H1 (cell line): ENCODE results near the gene NUP133. TPM values are rescaled to one million over a fixed set of nuclear protein-coding genes. Genes with fewer than 3 reads are reported as not detected.

Experiments used
- CTCF ChIA-PET: fragments of 300-600 bp; sonication (Branson Sonifier 250); formaldehyde crosslinking; loops from one replicate; lab custom pipeline; 2021; ENCODE audit not compliant: partially characterized antibody; lab: Charles Lee
- POLR2A ChIA-PET: fragments of 300-600 bp; sonication (Branson Sonifier 250); formaldehyde crosslinking; loops from one replicate; lab custom pipeline; 2021; ENCODE audit warnings: inconsistent platforms; ENCODE audit not compliant: partially characterized antibody; lab: Charles Lee
- DNase-seq, 2 experiments: peaks; one replicate each; pipeline versions ENCODE4 v3.0.0 to v3.0.0-alpha.2; 2010 to 2022; ENCODE audit warnings: low spot score in 2 of 2, low read depth in 1 of 2, mixed read lengths in 1 of 2
- FAIRE-seq: peaks from 2 replicates; lab custom pipeline; 2011; peaks lifted over from hg19 to GRCh38; lab: Jason Lieb, UNC
- H2AFZ ChIP-seq: 2 replicates; pipeline ENCODE4 v1.8.1; 2012; ENCODE audit warnings: low read length, inconsistent platforms
- H2AK5ac ChIP-seq: 2 replicates; pipeline ENCODE4 v1.6.1; 2013; ENCODE audit warnings: low read depth, low read length
- H2BK120ac ChIP-seq: replicated peaks from 2 replicates; pipeline ENCODE3; 2013; ENCODE audit warnings: low read depth, low read length, inconsistent platforms
- H2BK12ac ChIP-seq: 2 replicates; pipeline ENCODE4 v1.6.1; 2013; ENCODE audit warnings: low read depth, low read length
- H2BK15ac ChIP-seq: 2 replicates; pipeline ENCODE4 v1.6.1; 2013; ENCODE audit warnings: low read length
- H2BK20ac ChIP-seq: 2 replicates; pipeline ENCODE4 v1.6.1; 2013; ENCODE audit warnings: low read length
- H2BK5ac ChIP-seq: 2 replicates; pipeline ENCODE4 v1.6.1; 2013; ENCODE audit warnings: low read depth, low read length
- H3K14ac ChIP-seq: 2 replicates; pipeline ENCODE4 v1.6.1; 2013; ENCODE audit warnings: inconsistent platforms; ENCODE audit not compliant: insufficient read length
- H3K18ac ChIP-seq: 2 replicates; pipeline ENCODE4 v1.6.1; 2013; ENCODE audit warnings: low read length; ENCODE audit errors: extremely low read depth
- H3K23ac ChIP-seq: 2 replicates; pipeline ENCODE4 v1.6.1; 2013; ENCODE audit warnings: inconsistent platforms; ENCODE audit not compliant: insufficient read length
- H3K23me2 ChIP-seq: 2 replicates; pipeline ENCODE4 v1.6.1; 2013; ENCODE audit warnings: low read depth, low read length
- H3K27ac ChIP-seq: 2 replicates; pipeline ENCODE4 v1.6.1; 2011; ENCODE audit warnings: low read depth, low read length, inconsistent platforms
- H3K27me3 ChIP-seq, 4 experiments: replicated peaks in 1 of 4; 1 replicate in 1 of 4; 2 replicates in 3 of 4; pipeline versions ENCODE4 v1.6.1 to v1.8.1; 2011 to 2013; ENCODE audit warnings: low read length in 3 of 4, mild to moderate bottlenecking in 3 of 4, inconsistent platforms in 2 of 4, mixed read lengths in 2 of 4, moderate library complexity in 1 of 4; ENCODE audit not compliant: control insufficient read depth in 3 of 4, insufficient read depth in 3 of 4; ENCODE audit errors: extremely low read depth in 1 of 4
- H3K36me3 ChIP-seq, 4 experiments: 2 replicates each; pipeline versions ENCODE4 v1.6.1 to v1.8.1; 2011 to 2013; ENCODE audit warnings: mild to moderate bottlenecking in 4 of 4, low read length in 3 of 4, moderate library complexity in 2 of 4, control low read depth in 1 of 4, inconsistent platforms in 1 of 4; ENCODE audit not compliant: insufficient read depth in 4 of 4, control insufficient read depth in 2 of 4
- H3K4ac ChIP-seq: replicated peaks from 2 replicates; pipeline ENCODE3; 2013; ENCODE audit warnings: low read length, low read depth, mixed read lengths, inconsistent platforms; ENCODE audit not compliant: insufficient read length
- H3K4me1 ChIP-seq, 4 experiments: replicated peaks in 1 of 4; 1 replicate in 1 of 4; 2 replicates in 3 of 4; pipeline versions ENCODE4 v1.6.1 to v1.8.1; 2011 to 2013; ENCODE audit warnings: low read length in 3 of 4, inconsistent platforms in 2 of 4, mixed read lengths in 1 of 4; ENCODE audit not compliant: insufficient read depth in 4 of 4, control insufficient read depth in 3 of 4
- H3K4me2 ChIP-seq, 2 experiments: 2 replicates each; pipeline versions ENCODE4 v1.6.1 to v1.8.1; 2011 to 2013; ENCODE audit warnings: low read depth in 2 of 2, low read length in 2 of 2, control low read depth in 1 of 2, inconsistent platforms in 1 of 2, mild to moderate bottlenecking in 1 of 2; ENCODE audit not compliant: insufficient read depth in 1 of 2
- H3K4me3 ChIP-seq, 4 experiments: fragments of 200-600, 300-600 bp in 1 of 4; sonication (generic), shearing (Covaris generic), sonication (Bioruptor Twin) in 1 of 4; 2 replicates each; pipeline versions ENCODE4 v1.5.1 to v1.8.1; 2011 to 2016; ENCODE audit warnings: low read length in 4 of 4, low read depth in 3 of 4, control low read depth in 2 of 4, inconsistent platforms in 2 of 4, mild to moderate bottlenecking in 2 of 4, mixed read lengths in 1 of 4, moderate library complexity in 1 of 4; ENCODE audit not compliant: insufficient read depth in 2 of 4; ENCODE audit errors: extremely low read depth in 1 of 4
- H3K56ac ChIP-seq: replicated peaks from 2 replicates; pipeline ENCODE3; 2013; ENCODE audit warnings: low read depth, mild to moderate bottlenecking, mixed read lengths, low read length, inconsistent platforms; ENCODE audit not compliant: insufficient read length
- H3K79me1 ChIP-seq: 2 replicates; pipeline ENCODE4 v1.6.1; 2013; ENCODE audit warnings: low read depth, low read length, control low read depth
- H3K79me2 ChIP-seq, 2 experiments: 2 replicates each; pipeline versions ENCODE4 v1.6.1 to v1.8.1; 2012 to 2013; ENCODE audit warnings: low read length in 2 of 2, mild to moderate bottlenecking in 2 of 2, inconsistent platforms in 1 of 2; ENCODE audit not compliant: insufficient read depth in 2 of 2, control insufficient read depth in 1 of 2
- H3K9ac ChIP-seq, 4 experiments: replicated peaks in 1 of 4; 1 replicate in 1 of 4; 2 replicates in 3 of 4; pipeline versions ENCODE4 v1.6.1 to v1.8.1; 2011 to 2013; ENCODE audit warnings: low read depth in 3 of 4, low read length in 3 of 4, control low read depth in 2 of 4, mild to moderate bottlenecking in 2 of 4, moderate library complexity in 2 of 4, inconsistent platforms in 1 of 4; ENCODE audit errors: extremely low read depth in 1 of 4
- H3K9me3 ChIP-seq, 2 experiments: 2 replicates each; pipeline versions ENCODE4 v1.6.1 to v1.8.1; 2012 to 2013; ENCODE audit warnings: mild to moderate bottlenecking in 2 of 2, moderate library complexity in 2 of 2, control low read depth in 1 of 2, inconsistent platforms in 1 of 2, low read depth in 1 of 2, low read length in 1 of 2, mixed read lengths in 1 of 2; ENCODE audit not compliant: insufficient read depth in 2 of 2
- H4K20me1 ChIP-seq, 2 experiments: replicated peaks in 1 of 2; 2 replicates each; pipeline versions ENCODE3 to v1.8.1; 2011 to 2013; ENCODE audit warnings: inconsistent platforms in 2 of 2, low read length in 2 of 2, mild to moderate bottlenecking in 1 of 2; ENCODE audit not compliant: insufficient read depth in 2 of 2, control insufficient read depth in 1 of 2
- H4K5ac ChIP-seq: 2 replicates; pipeline ENCODE4 v1.6.1; 2013; ENCODE audit warnings: low read length, low read depth, mixed read lengths, inconsistent platforms; ENCODE audit not compliant: insufficient read length
- H4K8ac ChIP-seq: 2 replicates; pipeline ENCODE4 v1.8.0; 2013; ENCODE audit warnings: mild to moderate bottlenecking, moderate library complexity, low read length, inconsistent platforms; ENCODE audit not compliant: insufficient read depth; ENCODE audit errors: extremely low read depth
- H4K91ac ChIP-seq: replicated peaks from 2 replicates; pipeline ENCODE3; 2013; ENCODE audit warnings: low read length, mixed read lengths, inconsistent platforms; ENCODE audit not compliant: insufficient read length
- EGR1 ChIP-seq: IDR thresholded peaks from 2 replicates; pipeline ENCODE4 v1.6.1; 2011; ENCODE audit warnings: low read depth, low read length, borderline replicate concordance
- JUND ChIP-seq: IDR thresholded peaks from 2 replicates; pipeline ENCODE4 v1.6.1; 2011; ENCODE audit warnings: mild to moderate bottlenecking, improper control_type of control experiment, low read length
- KDM4A ChIP-seq: IDR thresholded peaks from one replicate; pipeline ENCODE4 v1.7.1; 2012; ENCODE audit warnings: low read depth, mild to moderate bottlenecking, moderate library complexity, low read length, inconsistent platforms; ENCODE audit not compliant: severe bottlenecking
- PHF8 ChIP-seq: fragments of 200-600 bp; sonication (generic); conservative IDR thresholded peaks from 2 replicates; pipeline ENCODE4 v1.7.1; 2012; ENCODE audit warnings: low read depth, mild to moderate bottlenecking, inconsistent platforms, low read length, moderate library complexity
- SP1 ChIP-seq: IDR thresholded peaks from 2 replicates; pipeline ENCODE4 v1.6.1; 2011; ENCODE audit warnings: low read depth, low read length
- WGBS, 2 experiments: shearing (Covaris generic) in 1 of 2; methylation state at CpG; one replicate each; pipeline versions ENCODE4 v1.1.6 to v1.1.7; 2013 to 2015; ENCODE audit warnings: low lambda C conversion rate in 2 of 2, mixed read lengths in 2 of 2, inconsistent platforms in 1 of 2, low coverage in 1 of 2, missing lambda C conversion rate in 1 of 2; ENCODE audit not compliant: insufficient replicate concordance in 2 of 2, insufficient coverage in 1 of 2, insufficient read length in 1 of 2; ENCODE audit errors: extremely low coverage in 1 of 2, missing lambda C conversion rate in 1 of 2; 5-methylcytosine and 5-hydroxymethylcytosine counted together
- long read RNA-seq, 2 experiments: library from RNA in 1 of 2; library from capped mRNA in 1 of 2; stranded (forward); transcript quantifications; one replicate each; pipeline ENCODE4 v2.0.0, GENCODE V29; 2021; ENCODE audit warnings: inconsistent platforms in 1 of 2
- polyA minus RNA-seq, 3 experiments: library from RNA; depleted of rRNA, polyadenylated mRNA; stranded (reverse); fragments of >200 nt; gene quantifications; 1 replicate in 2 of 3; 2 replicates in 1 of 3; pipeline ENCODE4 v1.2.3, GENCODE V29; 2011
- polyA plus RNA-seq, 7 experiments: library from polyadenylated mRNA; depleted of rRNA in 3 of 7; stranded (reverse) in 5 of 7; unstranded in 2 of 7; fragments of >200 nt in 5 of 7; fragments of 200-250 nt in 2 of 7; gene quantifications; 1 replicate in 5 of 7; 2 replicates in 1 of 7; 4 replicates in 1 of 7; pipeline versions ENCODE4 v1.2.1 to v1.2.3, GENCODE V29; 2011 to 2013; ENCODE audit warnings: missing spikeins in 2 of 7, mixed read lengths in 2 of 7
- total RNA-seq: library from RNA; stranded (reverse); fragmentation: NEBNext Ultra II Directional; extraction: Animal tissue kit (Norgen Biotek cat#: 25700); gene quantifications from 2 replicates; pipeline ENCODE4 v1.2.1, GENCODE V29; 2021
- TF ChIP-seq, protein P1 (sequence below): IDR thresholded peaks from 2 replicates; pipeline ENCODE4 v1.6.1; 2012; ENCODE audit warnings: inconsistent platforms

Gene NUP133
- 67.6 and 72.1 TPM in 2 replicates for total RNA-seq
- 20.6 and 21.2 TPM in 2 replicates for polyA plus RNA-seq (2011; rRNA removed)
- polyA plus RNA-seq (2011; cell fraction: cytosol; rRNA removed), result 21.4 TPM
- polyA plus RNA-seq (2011; cell fraction: nucleus; rRNA removed), result 54.9 TPM
- 23.6 to 33.8 TPM (median 29.6 TPM) in 4 replicates for polyA plus RNA-seq (2012, experiment 1 of 2)
- polyA plus RNA-seq (2012, experiment 2 of 2), result 3.7 TPM
- polyA plus RNA-seq (2013, experiment 1 of 2), result 24.7 TPM
- polyA plus RNA-seq (2013, experiment 2 of 2), result 23.2 TPM
- 56.7 and 83.9 TPM in 2 replicates for polyA minus RNA-seq (2011; rRNA and poly(A)+ RNA removed)
- 29.9 TPM for polyA minus RNA-seq (2011; cell fraction: cytosol; rRNA and poly(A)+ RNA removed)
- 39.1 TPM for polyA minus RNA-seq (2011; cell fraction: nucleus; rRNA and poly(A)+ RNA removed)
- long read RNA-seq, experiment 1, full-length matches to known transcripts, result 9 of 69 reads
- long read RNA-seq, experiment 1, partial matches to known transcripts, result 41 of 69 reads
- long read RNA-seq, experiment 1, other reads (novel, unspliced or antisense), result 19 of 69 reads
- long read RNA-seq, experiment 2, partial matches to known transcripts, result 9 of 9 reads
- long read RNA-seq, experiment 2, other reads (novel, unspliced or antisense), result 0 of 9 reads

GRCh38 chr1:229507951-229508822, at the start of gene NUP133:
Gene NUP133 (minus strand): TSS chr1:229508341. CDS start chr1:229508249, 92 bp downstream.
- CTCF ChIA-PET, result interaction anchor here (0.7 to 1.5 kb wide), 4 partner anchors 10 to 855 kb away, joined by 3 to 10 read pairs (median 4); no protein-coding TSS in a partner anchor
- TF ChIP-seq, protein P1, sequence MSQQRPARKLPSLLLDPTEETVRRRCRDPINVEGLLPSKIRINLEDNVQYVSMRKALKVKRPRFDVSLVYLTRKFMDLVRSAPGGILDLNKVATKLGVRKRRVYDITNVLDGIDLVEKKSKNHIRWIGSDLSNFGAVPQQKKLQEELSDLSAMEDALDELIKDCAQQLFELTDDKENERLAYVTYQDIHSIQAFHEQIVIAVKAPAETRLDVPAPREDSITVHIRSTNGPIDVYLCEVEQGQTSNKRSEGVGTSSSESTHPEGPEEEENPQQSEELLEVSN, result 0 out of 2 replicates have a peak, but pooled peaks have one; percentile 25
- TF ChIP-seq SP1 (0 out of 2 replicates have a peak, but pooled peaks have one; percentile 49), EGR1 (peak; percentile 91; the same call in 1 of the 2 replicates), PHF8 (peak; percentile 100), KDM4A (peak; percentile 94), JUND (no peak; the same call in 1 of the 2 replicates)

More at GRCh38 chr1:229507951-229508822, at the start of gene NUP133:
- Histone ChIP-seq H4K20me1 (no peaks in the 10 kb centered on the region), H3K23me2 (peaks cover 11% of the 10 kb centered on the region), H3K79me1 (no peaks in the 10 kb centered on the region; the same call in none of the 2 replicates), H2BK5ac (peak within 1 kb of the TSS; percentile 71), H3K4me3 (peak within 1 kb of the TSS; percentile 90 to 100 (median 95)), H2BK20ac (no peak within 1 kb of the TSS), H2BK120ac (peak within 1 kb of the TSS; percentile 52), H3K18ac (peak within 1 kb of the TSS; percentile 95; the same call in 1 of the 2 replicates), H2BK12ac (peak within 1 kb of the TSS; percentile 33; the same call in 1 of the 2 replicates), H3K36me3 (peaks cover 0 to 14% (median 1%) of the 10 kb centered on the region in 4 experiments; a peak in 3 of 8 replicates), H3K27ac (peak within 1 kb of the TSS; percentile 94), H3K27me3 (no peaks in the 10 kb centered on the region), H4K91ac (peak within 1 kb of the TSS; percentile 75), H4K8ac (peak within 1 kb of the TSS; percentile 98; the same call in 1 of the 2 replicates), H4K5ac (peak within 1 kb of the TSS; percentile 73), H3K23ac (no peak within 1 kb of the TSS), H3K4ac (peak within 1 kb of the TSS; percentile 10), H3K9me3 (no peaks in the 10 kb centered on the region), H3K79me2 (peaks cover 6 to 27% of the 10 kb centered on the region in 2 experiments; a peak in 3 of 4 replicates), H3K4me2 (peak within 1 kb of the TSS; percentile 93 to 95), H3K4me1 (peaks cover 0 to 5% (median 3%) of the 10 kb centered on the region in 4 experiments; a peak in 6 of 7 replicates), H2AFZ (peak within 1 kb of the TSS; percentile 99), H3K56ac (no peak within 1 kb of the TSS), H3K9ac (peak within 1 kb of the TSS; percentile 89 to 98 (median 96)), H3K14ac (peak within 1 kb of the TSS; percentile 90), H2BK15ac (no peak within 1 kb of the TSS), H2AK5ac (peak within 1 kb of the TSS; percentile 70; the same call in 1 of the 2 replicates)
- DNase-seq, result peak; percentile 93 to 99
- WGBS, 2 experiments, result 5% methylated on average over 61 of the region's 65 CpGs; no CpG with 5 or more reads in 1 of the 2 experiments
- POLR2A ChIA-PET, result interaction anchor here (0.7 to 2.2 kb wide), 24 partner anchors 9 to 279 kb away, joined by 3 to 13 read pairs (median 4); partner anchors contain the start of genes ABCB10, ACTA1 and RAB4A
- no peak for FAIRE-seq
